Astrocyte of the cerebellum (primary cell): ENCODE data around the gene SLITRK5.

Experiments used
- DNase-seq: peaks from one replicate; pipeline ENCODE4 v3.0.0-alpha.2; 2011; ENCODE audit warnings: low read depth
- H3K4me3 ChIP-seq: 2 replicates; pipeline ENCODE4 v1.5.1; 2011; ENCODE audit warnings: mild to moderate bottlenecking, low read depth, low read length, moderate library complexity
- CTCF ChIP-seq: IDR thresholded peaks from 2 replicates; pipeline ENCODE4 v1.5.1; 2012; ENCODE audit warnings: low read length, low read depth, moderate library complexity, mild to moderate bottlenecking; ENCODE audit errors: missing control alignments
- in situ Hi-C: cut with HindIII; loops from 2 replicates; pipeline ENCODE4 v1.10.0; 2017; ENCODE audit warnings: low sequenced_read_pairs

SLITRK5 gene

DNA sequence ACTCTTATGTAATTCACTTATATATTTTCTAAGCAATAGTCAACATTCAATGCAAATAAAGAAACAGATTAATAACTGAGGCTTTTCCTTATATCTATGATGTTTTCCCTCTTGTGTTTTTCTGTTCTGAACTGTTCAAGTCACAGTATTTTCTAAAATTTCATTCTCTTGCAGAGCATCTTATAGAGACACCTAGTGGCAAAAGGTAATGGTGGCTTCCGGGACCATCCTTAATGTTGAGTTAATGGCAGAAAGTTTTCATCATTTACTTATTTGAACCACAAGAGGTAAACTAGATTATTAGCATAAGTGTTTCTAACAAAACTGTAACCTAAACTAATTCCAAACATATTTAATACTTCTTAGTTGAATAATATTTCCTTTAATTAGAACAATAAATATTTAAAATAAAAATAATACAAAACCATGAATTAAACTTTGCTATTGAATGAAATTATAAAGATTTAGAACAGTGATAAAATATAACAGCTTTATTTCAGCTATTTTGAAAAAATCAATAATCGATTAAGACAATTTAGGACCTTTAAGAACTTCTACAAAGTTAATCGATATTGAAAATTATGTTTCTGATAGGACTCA, 1.7 kb upstream of the SLITRK5 start:
- peak; percentile 44 for DNase-seq
- in situ Hi-C loops, result no loop called here
- H3K4me3 ChIP-seq, result no peak overlapping the region
- peak; percentile 78 for TF ChIP-seq CTCF

GRCh38 chr13:87671753-87672605, 808 bp downstream of the SLITRK5 start:
- in situ Hi-C loops, result no loop called here
- no peak for TF ChIP-seq CTCF
- H3K4me3 ChIP-seq, result peak overlapping the region; percentile 76
- DNase-seq, result no peak

- in situ Hi-C loops, result no loop called here
- H3K4me3 ChIP-seq, result peak overlapping the region; percentile 76
- TF ChIP-seq CTCF, result no peak
- no peak for DNase-seq
Measured at GRCh38 chr13:87674247-87674738, 3.1 kb downstream of the SLITRK5 start.

DNA sequence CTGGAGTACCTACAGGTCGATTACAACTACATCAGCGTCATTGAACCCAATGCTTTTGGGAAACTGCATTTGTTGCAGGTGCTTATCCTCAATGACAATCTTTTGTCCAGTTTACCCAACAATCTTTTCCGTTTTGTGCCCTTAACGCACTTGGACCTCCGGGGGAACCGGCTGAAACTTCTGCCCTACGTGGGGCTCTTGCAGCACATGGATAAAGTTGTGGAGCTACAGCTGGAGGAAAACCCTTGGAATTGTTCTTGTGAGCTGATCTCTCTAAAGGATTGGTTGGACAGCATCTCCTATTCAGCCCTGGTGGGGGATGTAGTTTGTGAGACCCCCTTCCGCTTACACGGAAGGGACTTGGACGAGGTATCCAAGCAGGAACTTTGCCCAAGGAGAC, 4.7 kb downstream of the SLITRK5 start:
- no peak overlapping the region for H3K4me3 ChIP-seq
- DNase-seq, result no peak
- no peak for TF ChIP-seq CTCF
- in situ Hi-C loops, result no loop called here

- no peak overlapping the region for H3K4me3 ChIP-seq
- in situ Hi-C loops, result no loop called here
- no peak for TF ChIP-seq CTCF
- no peak for DNase-seq
Measured at GRCh38 chr13:87676254-87677042, 5.3 kb downstream of the SLITRK5 start.

- TF ChIP-seq CTCF, result no peak
- DNase-seq, result no peak
- in situ Hi-C loops, result no loop called here
- H3K4me3 ChIP-seq, result peak overlapping the region; percentile 55
Measured at GRCh38 chr13:87677043-87677495, 5.9 kb downstream of the SLITRK5 start.
